Embryonic facial prominence (tissue), 1 donor: ENCODE results near the gene RPP38.

ENCODE experiments used
- DNase-seq: peaks from one replicate; pipeline ENCODE4 v3.0.0-alpha.2; 2016; ENCODE audit errors: extremely low spot score

Gene RPP38

DNA sequence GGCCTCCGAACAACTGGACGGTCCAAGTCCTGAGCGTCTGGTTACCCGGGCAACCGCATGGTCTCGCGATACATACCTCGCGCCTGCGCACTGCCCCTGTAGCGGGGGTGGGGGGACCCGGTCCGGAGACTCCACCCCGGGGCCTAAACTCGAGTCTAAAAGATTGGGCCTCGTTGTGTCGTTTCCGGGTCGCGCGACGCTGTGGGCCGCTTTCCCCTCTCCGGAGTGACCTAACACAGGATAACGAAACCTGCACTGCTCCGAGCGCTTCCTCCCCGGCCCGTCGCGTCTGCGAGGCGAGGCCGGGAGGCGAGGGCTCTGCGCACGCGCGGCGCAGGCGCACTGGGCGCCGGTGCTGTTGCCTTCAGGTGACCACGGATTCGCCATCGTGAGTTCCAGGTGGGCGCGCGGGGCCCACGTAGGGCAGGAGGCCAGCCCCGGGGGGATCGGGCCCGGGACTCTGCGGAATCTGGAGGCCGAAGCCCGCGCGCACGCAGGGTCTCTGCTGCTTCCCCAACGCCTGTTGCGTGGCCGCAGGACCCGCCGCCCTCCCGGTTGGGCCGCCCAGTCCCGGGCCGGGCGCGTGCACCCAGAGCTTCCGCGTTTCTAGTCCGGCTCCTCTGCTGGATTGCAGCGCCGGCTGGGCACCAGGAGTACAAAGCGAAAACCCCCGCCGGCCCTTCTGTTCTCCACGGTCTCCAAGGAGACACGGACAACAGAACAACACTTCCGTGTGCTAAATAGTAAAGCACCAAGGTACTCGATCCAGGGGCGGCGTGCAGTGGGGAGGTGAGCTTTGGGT, at the start of gene RPP38:
Gene RPP38, plus strand, starts transcription at position 345 of the 802 bp plus-strand sequence. CDS start 5,960 bp downstream, outside the sequence.
- peak; percentile 91 for DNase-seq

DNA sequence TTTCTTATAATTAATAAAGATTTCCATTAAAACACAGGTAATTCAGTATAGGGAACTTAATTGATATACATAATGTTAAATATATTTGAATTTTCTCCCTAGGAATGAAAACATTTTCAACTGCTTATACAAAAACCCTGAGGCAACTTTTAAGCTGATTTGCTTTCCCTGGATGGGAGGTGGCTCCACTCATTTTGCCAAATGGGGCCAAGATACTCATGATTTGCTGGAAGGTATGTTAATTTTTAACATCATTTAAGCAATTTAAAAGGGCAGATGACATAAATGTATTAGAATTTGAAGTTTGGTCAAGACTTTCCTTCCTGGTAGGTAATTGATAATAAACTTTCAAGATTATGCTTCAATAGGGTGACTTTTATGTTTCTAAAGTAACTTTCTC, 47.6 kb upstream of the RPP38 start:
- no peak for DNase-seq

DNA sequence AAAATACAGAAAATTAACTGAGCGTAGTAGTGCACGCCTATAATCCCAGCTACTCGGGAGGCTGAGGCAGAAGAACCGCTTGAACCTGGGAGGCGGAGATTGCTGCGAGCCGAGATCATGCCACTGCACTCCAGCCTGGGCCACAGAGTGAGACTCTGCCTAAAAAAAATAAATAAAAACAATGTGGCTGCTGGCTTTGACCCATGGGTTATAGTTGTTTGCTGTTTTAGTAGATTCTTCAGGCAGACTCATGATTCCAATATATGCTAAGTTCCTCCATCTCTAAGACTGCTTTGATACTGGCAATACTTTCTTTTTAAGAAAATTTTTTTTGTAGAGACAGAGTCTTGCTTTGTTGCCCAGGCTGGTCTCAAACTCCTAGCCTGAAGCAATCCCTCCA, 45.0 kb upstream of the RPP38 start:
- no peak for DNase-seq

- DNase-seq, result no peak
Measured at GRCh38 chr10:15053061-15053460, 44.1 kb upstream of the RPP38 start.

GRCh38 chr10:15058689-15059088, 38.5 kb upstream of the RPP38 start:
- no peak for DNase-seq

- DNase-seq, result no peak
Measured at GRCh38 chr10:15059914-15060313, 37.2 kb upstream of the RPP38 start.

- no peak for DNase-seq
Measured at GRCh38 chr10:15060638-15061037, 36.5 kb upstream of the RPP38 start.

- no peak for DNase-seq
Measured at GRCh38 chr10:15067154-15067553, 30.0 kb upstream of the RPP38 start.

DNA sequence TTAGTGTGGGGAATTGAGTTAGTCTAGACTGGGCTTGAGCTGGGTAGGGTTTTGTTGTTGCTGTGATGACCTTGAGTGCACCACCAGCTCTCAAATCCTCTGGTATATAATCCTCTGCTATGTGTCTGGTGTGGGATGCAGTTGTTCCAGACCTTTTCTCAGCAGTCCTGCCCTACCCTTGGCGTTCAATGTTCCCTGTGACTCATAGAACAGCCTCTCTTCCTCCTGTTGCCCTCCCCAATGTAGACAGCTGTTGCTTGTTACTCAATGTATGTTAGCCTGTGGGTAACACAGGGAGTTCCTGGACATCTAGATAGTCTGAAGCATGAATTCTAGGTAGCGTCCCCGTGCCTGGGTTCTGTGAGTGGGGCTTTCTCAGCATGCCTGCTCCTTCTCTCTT, 28.4 kb upstream of the RPP38 start:
- no peak for DNase-seq

GRCh38 chr10:15069230-15069629, 27.9 kb upstream of the RPP38 start:
- no peak for DNase-seq

GRCh38 chr10:15072358-15072757, 24.8 kb upstream of the RPP38 start:
- DNase-seq, result no peak

DNA sequence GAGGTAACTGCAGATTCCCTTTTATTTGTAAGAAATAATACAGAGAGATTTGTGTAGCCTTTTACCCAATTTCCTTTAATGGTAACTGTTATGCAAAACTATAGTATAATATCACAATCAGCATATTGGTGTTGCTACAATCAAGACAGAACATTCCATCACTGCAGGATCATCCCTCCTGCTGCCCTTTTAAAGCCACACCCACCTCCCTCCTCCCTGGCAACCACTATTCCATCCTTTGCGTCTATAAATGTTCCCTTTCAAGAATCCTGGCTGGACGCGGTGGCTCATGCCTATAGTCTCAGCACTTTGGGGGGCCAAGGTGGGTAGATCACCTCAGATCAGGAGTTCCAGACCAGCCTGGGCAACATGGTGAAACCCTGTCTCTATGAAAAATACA, 21.7 kb upstream of the RPP38 start:
- no peak for DNase-seq

- DNase-seq, result no peak
Measured at GRCh38 chr10:15083674-15084501, 13.3 kb upstream of the RPP38 start.

DNA sequence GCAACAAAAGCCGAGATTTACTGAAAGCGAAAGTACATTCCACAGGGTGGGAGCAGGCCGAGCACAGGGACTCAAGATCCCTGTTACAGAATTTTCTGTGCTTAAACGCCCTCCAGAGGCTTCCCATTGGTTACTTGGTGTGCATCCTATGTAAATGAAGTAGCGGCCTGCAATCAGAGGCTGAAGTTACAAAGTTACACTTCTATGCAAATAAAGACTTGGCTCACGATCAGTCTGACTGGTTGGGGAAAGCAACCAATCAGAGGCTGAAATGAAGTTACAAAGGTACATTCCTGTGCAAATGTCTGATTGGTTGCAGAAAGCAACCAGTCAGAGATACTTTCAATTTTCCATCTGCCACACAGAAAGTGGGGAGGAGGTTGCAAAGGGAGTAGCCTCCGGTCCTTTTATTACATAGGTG, 12.6 kb upstream of the RPP38 start:
- peak; percentile 72 for DNase-seq

DNA sequence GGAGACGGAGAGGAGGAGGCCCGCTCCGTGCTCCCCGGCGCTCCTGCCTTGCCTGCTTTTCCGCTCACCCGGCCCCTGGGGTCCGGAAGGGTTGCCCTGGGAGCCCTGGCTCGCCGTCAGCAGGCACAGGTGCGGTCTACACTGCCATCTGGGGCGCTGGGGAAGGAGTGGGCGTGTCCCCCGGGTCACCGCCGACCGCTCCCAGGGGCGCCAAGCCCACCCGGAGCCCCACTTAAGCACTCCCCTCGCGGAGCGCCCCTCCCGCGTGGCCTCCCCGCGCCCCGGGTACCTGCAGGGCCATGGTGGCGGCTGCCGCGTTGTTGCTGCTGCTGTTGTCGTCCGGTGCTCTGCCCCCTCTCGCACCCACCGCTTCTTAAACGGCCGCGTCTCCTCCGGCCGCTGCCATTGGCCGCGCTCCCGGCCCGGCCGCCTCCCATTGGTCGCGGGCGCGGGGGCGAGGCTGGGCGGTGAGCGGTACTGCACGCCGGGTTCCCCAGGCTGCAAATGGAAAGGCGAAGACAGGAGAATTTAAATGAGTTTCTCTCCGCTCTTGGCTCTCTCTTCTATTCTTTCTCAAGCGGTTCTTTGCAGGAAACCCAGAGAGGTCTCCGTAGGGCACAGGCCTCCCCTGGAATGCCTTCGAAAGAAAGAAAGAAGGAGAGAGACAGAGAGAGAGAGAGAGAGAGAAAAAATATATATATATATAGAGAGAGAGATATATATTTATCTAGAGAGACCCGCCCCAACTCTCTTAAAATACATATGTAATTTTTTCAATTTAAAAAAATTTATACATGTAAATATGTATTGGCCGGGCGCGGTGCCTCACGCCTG, 8.5 kb upstream of the RPP38 start, which contains the start of gene ACBD7:
Gene ACBD7, minus strand, starts transcription at position 349 of the 834 bp plus-strand sequence. Its CDS starts 48 bp downstream, at position 301.
- peak; percentile 29 for DNase-seq

- DNase-seq, result no peak
Measured at GRCh38 chr10:15091418-15091817, 5.7 kb upstream of the RPP38 start.

- DNase-seq, result no peak
Measured at GRCh38 chr10:15092855-15093408, 4.2 kb upstream of the RPP38 start.

GRCh38 chr10:15096661-15097010, 519 bp upstream of the RPP38 start:
- no peak for DNase-seq

DNA sequence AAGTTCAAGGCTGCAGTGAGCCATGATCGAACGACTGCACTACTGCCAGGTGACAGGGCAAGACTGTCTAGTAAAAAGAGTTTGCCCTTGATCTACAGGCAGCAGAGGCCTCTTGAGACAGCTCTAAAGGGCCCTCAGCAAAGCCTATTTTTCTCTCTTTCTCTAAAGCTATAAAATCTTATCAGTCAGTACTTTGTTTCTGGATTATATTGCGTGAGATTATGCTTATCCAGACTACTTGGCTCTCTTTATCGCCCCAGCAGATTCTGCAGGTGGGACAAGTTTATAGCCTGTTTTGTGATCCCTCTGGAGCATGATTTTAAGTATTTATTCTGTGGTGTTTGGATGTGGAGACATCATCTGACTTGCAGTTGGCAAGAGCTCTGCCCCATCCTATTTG, 2.7 kb downstream of the RPP38 start:
- DNase-seq, result no peak

DNA sequence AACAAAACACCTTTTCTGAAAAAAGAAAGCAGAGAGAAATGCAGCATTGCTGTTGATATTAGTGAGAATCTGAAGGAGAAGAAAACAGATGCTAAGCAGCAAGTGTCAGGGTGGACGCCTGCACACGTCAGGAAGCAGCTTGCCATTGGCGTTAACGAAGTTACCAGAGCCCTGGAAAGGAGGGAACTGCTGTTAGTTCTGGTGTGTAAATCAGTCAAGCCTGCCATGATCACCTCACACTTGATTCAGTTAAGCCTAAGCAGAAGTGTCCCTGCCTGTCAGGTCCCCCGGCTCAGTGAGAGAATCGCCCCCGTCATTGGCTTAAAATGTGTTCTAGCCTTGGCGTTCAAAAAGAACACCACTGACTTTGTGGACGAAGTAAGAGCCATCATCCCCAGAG, 6.4 kb downstream of the RPP38 start:
- DNase-seq, result no peak

DNA sequence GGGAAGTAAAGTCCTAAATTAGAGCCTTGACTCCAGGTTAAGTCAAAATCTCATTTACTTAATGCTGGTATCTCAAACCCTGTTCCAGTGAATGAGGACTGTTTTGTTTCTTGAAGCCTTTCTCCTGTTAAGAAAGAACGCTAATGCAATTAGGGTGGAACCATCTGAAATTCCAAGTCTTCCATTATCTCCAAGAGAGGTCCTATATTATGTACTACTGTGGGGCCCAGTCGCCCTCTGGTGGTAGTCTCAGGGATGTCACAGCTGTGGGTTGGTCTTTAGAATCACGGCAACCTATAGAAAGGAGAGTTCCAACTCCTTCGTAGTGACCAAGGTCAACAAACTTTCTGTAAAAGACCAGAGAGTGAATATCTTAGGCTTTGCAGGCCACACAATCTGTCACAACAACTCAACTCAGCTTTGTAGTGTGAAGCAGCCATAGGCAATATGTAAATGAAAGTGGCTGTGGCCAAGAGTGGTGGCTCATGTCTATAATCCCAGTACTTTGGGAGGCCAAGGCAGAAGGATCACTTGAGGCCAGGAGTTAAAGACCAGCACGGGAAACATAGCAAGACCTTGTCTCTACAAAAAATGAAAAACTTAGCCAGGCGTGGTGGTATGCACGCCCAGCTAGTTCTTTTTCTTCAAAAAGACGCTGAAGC, 9.3 kb downstream of the RPP38 start:
- DNase-seq, result peak; percentile 29
